ENCODE measurements around the gene DLGAP1.

DNA sequence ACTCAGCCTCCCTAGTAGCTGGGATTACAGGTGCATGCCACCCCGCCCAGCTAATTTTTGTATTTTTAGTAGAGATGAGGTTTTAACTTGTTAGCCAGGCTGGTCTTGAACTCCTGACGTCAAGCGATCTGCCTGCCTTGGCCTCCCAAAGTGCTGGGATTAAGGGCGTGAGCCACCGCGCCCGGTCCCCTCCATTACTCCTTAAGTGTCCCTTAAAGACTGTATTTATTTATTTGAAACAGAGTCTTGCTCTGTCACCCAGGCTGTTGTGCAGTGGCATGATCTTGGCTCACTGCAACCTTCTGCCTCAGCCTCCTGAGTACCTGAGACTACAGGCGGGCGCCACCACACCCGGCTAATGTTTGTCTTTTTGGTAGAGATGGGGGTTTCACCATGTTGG lies 856.5 kb downstream of the DLGAP1 start:
- TF ChIP-seq, protein P1, sequence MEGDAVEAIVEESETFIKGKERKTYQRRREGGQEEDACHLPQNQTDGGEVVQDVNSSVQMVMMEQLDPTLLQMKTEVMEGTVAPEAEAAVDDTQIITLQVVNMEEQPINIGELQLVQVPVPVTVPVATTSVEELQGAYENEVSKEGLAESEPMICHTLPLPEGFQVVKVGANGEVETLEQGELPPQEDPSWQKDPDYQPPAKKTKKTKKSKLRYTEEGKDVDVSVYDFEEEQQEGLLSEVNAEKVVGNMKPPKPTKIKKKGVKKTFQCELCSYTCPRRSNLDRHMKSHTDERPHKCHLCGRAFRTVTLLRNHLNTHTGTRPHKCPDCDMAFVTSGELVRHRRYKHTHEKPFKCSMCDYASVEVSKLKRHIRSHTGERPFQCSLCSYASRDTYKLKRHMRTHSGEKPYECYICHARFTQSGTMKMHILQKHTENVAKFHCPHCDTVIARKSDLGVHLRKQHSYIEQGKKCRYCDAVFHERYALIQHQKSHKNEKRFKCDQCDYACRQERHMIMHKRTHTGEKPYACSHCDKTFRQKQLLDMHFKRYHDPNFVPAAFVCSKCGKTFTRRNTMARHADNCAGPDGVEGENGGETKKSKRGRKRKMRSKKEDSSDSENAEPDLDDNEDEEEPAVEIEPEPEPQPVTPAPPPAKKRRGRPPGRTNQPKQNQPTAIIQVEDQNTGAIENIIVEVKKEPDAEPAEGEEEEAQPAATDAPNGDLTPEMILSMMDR (conservative IDR thresholded peaks at IDR 0.05 in 1 of 2, IDR thresholded peaks at IDR 0.05 in 1 of 2; ENCODE audit: extremely low read depth in 1 of 2, insufficient read depth in 1 of 2, low read depth in 1 of 2, low read length in 2 of 2) = no peak
- no peak for TF ChIP-seq EZH2 (IDR thresholded peaks at IDR 0.05; ENCODE audit: borderline replicate concordance, low read length)
